ENCODE data around the gene POP4. TPM values are rescaled to one million over a fixed set of nuclear protein-coding genes. Genes with fewer than 3 reads are reported as not detected.

Gene POP4
- total and polyA plus RNA-seq, 9 of the 15 experiments (the other 6 are each of a cell fraction or from before 2014, with no cell fraction given): 42.1 to 128 (median 99.0) TPM

DNA sequence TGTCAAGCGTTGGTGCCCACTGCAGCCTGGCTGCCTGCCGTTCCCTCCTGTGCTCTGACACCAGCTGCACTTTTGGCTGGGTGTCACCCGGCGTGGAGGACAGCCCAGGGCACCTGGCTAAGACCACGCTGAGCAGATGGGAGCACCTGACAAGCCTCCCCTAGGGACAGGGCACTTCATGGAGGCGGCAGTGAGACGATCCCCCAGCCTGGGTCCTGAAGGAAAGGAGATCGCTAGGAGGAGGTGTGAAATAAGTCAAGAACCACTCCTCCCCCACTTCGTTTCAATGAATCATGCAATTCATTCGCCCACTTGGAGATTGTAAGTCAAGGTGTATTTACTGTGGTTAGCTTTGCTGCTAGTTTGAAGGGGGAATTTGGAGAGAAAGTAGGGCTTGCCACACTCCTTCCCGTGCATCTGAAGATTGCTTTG is 41.5 kb upstream of the POP4 start:
- Histone ChIP-seq H3K4me3 (no peak overlapping the region), H3K27ac (ENCODE audit: extremely low read depth, low read depth, low read length) (no peak overlapping the region), H3K9me3 (replicated peaks; ENCODE audit: control insufficient read depth, insufficient read depth, low read depth, low read length) (no peaks in the 10 kb centered on the region), H3K9ac (ENCODE audit: insufficient read depth in 1 of 2, low read depth in 2 of 2, low read length in 2 of 2) (no peak overlapping the region), H3K4me2 (ENCODE audit: insufficient read depth, low read length) (no peak overlapping the region), H3K79me2 (ENCODE audit: control insufficient read depth, insufficient read depth, low read length) (no peaks in the 10 kb centered on the region), H3K27me3 (ENCODE audit: control insufficient read depth in 2 of 2, insufficient read depth in 2 of 2, low read length in 2 of 2) (peaks cover 6 to 45% of the 10 kb centered on the region in 2 experiments; a peak in 4 of 5 replicates), H2AFZ (ENCODE audit: low read depth, low read length) (no peak overlapping the region), H3K36me3 (ENCODE audit: control insufficient read depth, insufficient read depth, low read length) (no peaks in the 10 kb centered on the region), H3K9me1 (ENCODE audit: control insufficient read depth, insufficient read depth, low read length) (no peaks in the 10 kb centered on the region), H3K4me1 (replicated peaks in 1 of 2; ENCODE audit: control insufficient read depth in 2 of 2, insufficient read depth in 2 of 2, low read length in 2 of 2) (no peaks in the 10 kb centered on the region; a peak in 1 of 5 replicates), H4K20me1 (replicated peaks; ENCODE audit: control insufficient read depth, insufficient read depth, low read length) (no peaks in the 10 kb centered on the region)
- 1% methylated on average over 11 of the region's 11 CpGs for WGBS (ENCODE audit: insufficient coverage, low coverage, missing lambda C conversion rate)
- DNase-seq (ENCODE audit: extremely low read depth in 1 of 4, low spot score in 3 of 4) (no peak), FAIRE-seq (no peak), ATAC-seq (no peak)
- ChIA-PET POLR2A (no interaction called here), CTCF (ENCODE audit: low intra/inter-chr PET ratio) (no interaction called here)
- BruUV-seq (replicated peaks): no TSS peak
- intact Hi-C loops (cut with micrococcal nuclease): no loop called here
- in situ Hi-C loops (cut with MboI): no loop called here
- TF ChIP-seq U2AF2 (optimal IDR thresholded peaks at IDR 0.05; ENCODE audit: low read depth, low read length) (no peak), NRF1 (conservative IDR thresholded peaks at IDR 0.05 in 1 of 2, IDR thresholded peaks at IDR 0.05 in 1 of 2) (no peak), RFX1 (IDR thresholded peaks at IDR 0.05) (no peak), STAG1 (CRISPR knock-in tag; IDR thresholded peaks at IDR 0.05; ENCODE audit: borderline replicate concordance) (no peak), NR1H2 (CRISPR knock-in tag; IDR thresholded peaks at IDR 0.05) (no peak), HDAC1 (IDR thresholded peaks at IDR 0.05) (no peak)
- TF ChIP-seq, protein P1, sequence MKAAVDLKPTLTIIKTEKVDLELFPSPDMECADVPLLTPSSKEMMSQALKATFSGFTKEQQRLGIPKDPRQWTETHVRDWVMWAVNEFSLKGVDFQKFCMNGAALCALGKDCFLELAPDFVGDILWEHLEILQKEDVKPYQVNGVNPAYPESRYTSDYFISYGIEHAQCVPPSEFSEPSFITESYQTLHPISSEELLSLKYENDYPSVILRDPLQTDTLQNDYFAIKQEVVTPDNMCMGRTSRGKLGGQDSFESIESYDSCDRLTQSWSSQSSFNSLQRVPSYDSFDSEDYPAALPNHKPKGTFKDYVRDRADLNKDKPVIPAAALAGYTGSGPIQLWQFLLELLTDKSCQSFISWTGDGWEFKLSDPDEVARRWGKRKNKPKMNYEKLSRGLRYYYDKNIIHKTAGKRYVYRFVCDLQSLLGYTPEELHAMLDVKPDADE (conservative IDR thresholded peaks at IDR 0.05; ENCODE audit: control insufficient read depth, low read depth, low read length): no peak

All from K562 (cell line).